Measurements from ENCODE around the gene TAGLN3.

The TAGLN3 gene

GRCh38 chr3:111998636-111999483 is at the start of gene TAGLN3:
Gene TAGLN3, plus strand, starts transcription at chr3:111998922. Its CDS starts 501 bp downstream, at chr3:111999423.
- DNase-seq (ENCODE audit: low read depth in 2 of 2): no peak

- no peak for DNase-seq (ENCODE audit: low read depth in 2 of 2)
Measured at GRCh38 chr3:111949712-111950111, 49.0 kb upstream of the TAGLN3 start.

- DNase-seq (ENCODE audit: low read depth in 2 of 2): no peak
Measured at GRCh38 chr3:111951032-111951431, 47.7 kb upstream of the TAGLN3 start.

GRCh38 chr3:111952086-111952485 is 46.6 kb upstream of the TAGLN3 start:
- no peak for DNase-seq (ENCODE audit: low read depth in 2 of 2)

- no peak for DNase-seq (ENCODE audit: low read depth in 2 of 2)
Measured at GRCh38 chr3:111952866-111953450, 45.8 kb upstream of the TAGLN3 start.

- DNase-seq (ENCODE audit: low read depth in 2 of 2): no peak
Measured at GRCh38 chr3:111954228-111954990, 44.3 kb upstream of the TAGLN3 start.

GRCh38 chr3:111955876-111956275 is 42.8 kb upstream of the TAGLN3 start:
- no peak for DNase-seq (ENCODE audit: low read depth in 2 of 2)

GRCh38 chr3:111956449-111956848 is 42.3 kb upstream of the TAGLN3 start:
- DNase-seq (ENCODE audit: low read depth in 2 of 2): no peak

GRCh38 chr3:111956995-111957734 is 41.6 kb upstream of the TAGLN3 start:
- no peak for DNase-seq (ENCODE audit: low read depth in 2 of 2)

GRCh38 chr3:111961461-111962164 is 37.1 kb upstream of the TAGLN3 start:
- no peak for DNase-seq (ENCODE audit: low read depth in 2 of 2)

GRCh38 chr3:111963424-111963823 is 35.3 kb upstream of the TAGLN3 start:
- DNase-seq (ENCODE audit: low read depth in 2 of 2): no peak

- DNase-seq (ENCODE audit: low read depth in 2 of 2): no peak
Measured at GRCh38 chr3:111965484-111965883, 33.2 kb upstream of the TAGLN3 start.

GRCh38 chr3:111967068-111967467 is 31.7 kb upstream of the TAGLN3 start:
- no peak for DNase-seq (ENCODE audit: low read depth in 2 of 2)

- DNase-seq (ENCODE audit: low read depth in 2 of 2): peak; percentile 59 to 69
Measured at GRCh38 chr3:111967651-111968274, 31.0 kb upstream of the TAGLN3 start.

GRCh38 chr3:111968319-111969054 is 30.2 kb upstream of the TAGLN3 start:
- DNase-seq (ENCODE audit: low read depth in 2 of 2): no peak

GRCh38 chr3:111970376-111970775 is 28.3 kb upstream of the TAGLN3 start:
- DNase-seq (ENCODE audit: low read depth in 2 of 2): no peak

GRCh38 chr3:111971533-111972130 is 27.1 kb upstream of the TAGLN3 start:
- DNase-seq (ENCODE audit: low read depth in 2 of 2): no peak

GRCh38 chr3:111972891-111973290 is 25.8 kb upstream of the TAGLN3 start:
- DNase-seq (ENCODE audit: low read depth in 2 of 2): no peak

GRCh38 chr3:111975131-111975530 is 23.6 kb upstream of the TAGLN3 start:
- no peak for DNase-seq (ENCODE audit: low read depth in 2 of 2)

GRCh38 chr3:111976254-111976653 is 22.5 kb upstream of the TAGLN3 start:
- DNase-seq (ENCODE audit: low read depth in 2 of 2): no peak

Measured in stimulated activated CD8-positive, alpha-beta memory T cell treated with anti-CD3 and anti-CD28 coated beads, Interleukin-7, amount 100 ng/mL, for 4 hours (primary cell).